OCI-LY1 (cell line): ENCODE results near the gene SLAMF1.

Source experiments
- CTCF ChIP-seq: fragments of 200-600 bp; sonication (generic), shearing (Covaris generic); IDR thresholded peaks from 2 replicates; pipeline ENCODE4 v1.5.1; 2017; ENCODE audit warnings: mild to moderate bottlenecking, antibody characterized with exemption, low read length, moderate library complexity, mixed read lengths
- EZH2 ChIP-seq: fragments of 200-600 bp; sonication (generic), shearing (Covaris generic); IDR thresholded peaks from 2 replicates; pipeline ENCODE4 v1.8.0; 2017; ENCODE audit warnings: borderline replicate concordance, mixed run types, mild to moderate bottlenecking, antibody characterized with exemption, low read length, moderate library complexity, mixed read lengths

GRCh38 chr1:160645386-160646130 lies 1.3 kb downstream of the SLAMF1 start:
- no peak for TF ChIP-seq CTCF
- TF ChIP-seq EZH2: no peak
